Calu3 (cell line): ENCODE measurements around the gene FAM107B. TPM values are rescaled to one million over a fixed set of nuclear protein-coding genes. Genes with fewer than 3 reads are reported as not detected.

Experiments used
- BruUV-seq: library from RNA; stranded (reverse); fragments of 400-500 nt; replicated peaks from 2 replicates; lab custom pipeline; 2021; lab: Mats Ljungman, UMichigan
- CTCF ChIA-PET: fragments of 300-600 bp; sonication (Branson Sonifier 250); formaldehyde crosslinking; loops from one replicate; lab custom pipeline; 2022; ENCODE audit warnings: antibody characterized with exemption; lab: Charles Lee
- DNase-seq: peaks from one replicate; pipeline ENCODE4 v3.0.0; 2022
- H3K27ac Mint-ChIP-seq: one replicate; pipeline ENCODE4 v1.8.0; 2022; ENCODE audit warnings: mixed read lengths; ENCODE audit not compliant: unreplicated experiment
- H3K27me3 Mint-ChIP-seq: one replicate; pipeline ENCODE4 v1.8.0; 2022; ENCODE audit warnings: mixed read lengths; ENCODE audit not compliant: unreplicated experiment
- H3K36me3 Mint-ChIP-seq: one replicate; pipeline ENCODE4 v1.8.0; 2022; ENCODE audit warnings: mild to moderate bottlenecking, moderate library complexity, mixed read lengths; ENCODE audit not compliant: insufficient read depth, unreplicated experiment
- H3K4me1 Mint-ChIP-seq: one replicate; pipeline ENCODE4 v1.8.0; 2022; ENCODE audit warnings: mild to moderate bottlenecking, low read depth, mixed read lengths; ENCODE audit not compliant: unreplicated experiment
- H3K4me3 Mint-ChIP-seq: one replicate; pipeline ENCODE4 v1.8.0; 2022; ENCODE audit warnings: mild to moderate bottlenecking, low read depth, moderate library complexity, mixed read lengths; ENCODE audit not compliant: unreplicated experiment
- H3K9me3 Mint-ChIP-seq: one replicate; pipeline ENCODE4 v1.8.0; 2022; ENCODE audit warnings: low read depth, mixed read lengths; ENCODE audit not compliant: unreplicated experiment
- CTCF ChIP-seq: fragments of 200-600 bp; IDR thresholded peaks from one replicate; pipeline ENCODE4 v1.8.0; 2022; ENCODE audit warnings: antibody characterized with exemption; ENCODE audit not compliant: unreplicated experiment
- intact Hi-C: fragments of 100-400 bp; cut with micrococcal nuclease; formaldehyde crosslinking; loops from one replicate; pipeline ENCODE4 v1.10.0; 2022; ENCODE audit not compliant: unreplicated experiment
- total RNA-seq: library from RNA; stranded (reverse); gene quantifications from 2 replicates; pipeline ENCODE4 v1.2.3, GENCODE V29; 2022

Gene FAM107B
- total RNA-seq, 1 experiment from 2014 or later, result 168 TPM

GRCh38 chr10:14600065-14600464 is 174.6 kb downstream of the FAM107B start:
- TF ChIP-seq CTCF, result no peak
- Mint-ChIP-seq H3K27me3 (no peaks in the 10 kb centered on the region), H3K36me3 (peaks cover 84% of the 10 kb centered on the region), H3K9me3 (no peaks in the 10 kb centered on the region), H3K27ac (no peak overlapping the region), H3K4me3 (no peak overlapping the region), H3K4me1 (peaks cover 64% of the 10 kb centered on the region)
- BruUV-seq, result no TSS peak
- DNase-seq, result no peak
- CTCF ChIA-PET, result interaction anchor here (0.5 kb wide), 1 partner anchor 35 kb away, joined by 4 read pairs; no protein-coding TSS in a partner anchor
- intact Hi-C loops, result loop anchor here (5.0 kb wide), 3 partner anchors 48 to 72 kb away; no protein-coding TSS in a partner anchor

GRCh38 chr10:14598809-14599764 is 175.6 kb downstream of the FAM107B start:
- H3K36me3 Mint-ChIP-seq, result peaks cover 84% of the 10 kb centered on the region
- H3K4me1 Mint-ChIP-seq, result peaks cover 63% of the 10 kb centered on the region
- no peaks in the 10 kb centered on the region for H3K27me3 Mint-ChIP-seq
- no peaks in the 10 kb centered on the region for H3K9me3 Mint-ChIP-seq
- no peak overlapping the region for H3K4me3 Mint-ChIP-seq
- BruUV-seq, result no TSS peak
- CTCF ChIA-PET, result interaction anchor here (0.5 kb wide), 1 partner anchor 36 kb away, joined by 4 read pairs; no protein-coding TSS in a partner anchor
- no peak overlapping the region for H3K27ac Mint-ChIP-seq
- TF ChIP-seq CTCF, result no peak
- intact Hi-C loops, result no loop called here
- DNase-seq, result no peak

- no peak for DNase-seq
- peaks cover 69% of the 10 kb centered on the region for H3K36me3 Mint-ChIP-seq
- H3K27ac Mint-ChIP-seq, result peak overlapping the region; percentile 37
- H3K4me1 Mint-ChIP-seq, result peaks cover 68% of the 10 kb centered on the region
- H3K9me3 Mint-ChIP-seq, result no peaks in the 10 kb centered on the region
- CTCF ChIA-PET, result no interaction called here
- intact Hi-C loops, result no loop called here
- no TSS peak for BruUV-seq
- H3K27me3 Mint-ChIP-seq, result no peaks in the 10 kb centered on the region
- peak overlapping the region; percentile 6 for H3K4me3 Mint-ChIP-seq
- no peak for TF ChIP-seq CTCF
These were observed 179.0 kb downstream of the FAM107B start for GRCh38 chr10:14595526-14596182.

- no peak overlapping the region for H3K4me3 Mint-ChIP-seq
- intact Hi-C loops, result no loop called here
- DNase-seq, result no peak
- no TSS peak for BruUV-seq
- H3K27me3 Mint-ChIP-seq, result no peaks in the 10 kb centered on the region
- H3K4me1 Mint-ChIP-seq, result peaks cover 64% of the 10 kb centered on the region
- H3K9me3 Mint-ChIP-seq, result no peaks in the 10 kb centered on the region
- no peak for TF ChIP-seq CTCF
- peak overlapping the region; percentile 63 for H3K27ac Mint-ChIP-seq
- H3K36me3 Mint-ChIP-seq, result peaks cover 67% of the 10 kb centered on the region
- CTCF ChIA-PET, result no interaction called here
These were observed 179.7 kb downstream of the FAM107B start for GRCh38 chr10:14594878-14595525.
